Transverse colon (tissue), 4 donors: ENCODE results near the gene GABRA5. TPM values are rescaled to one million over a fixed set of nuclear protein-coding genes. Genes with fewer than 3 reads are reported as not detected.

ENCODE experiments used
- DNase-seq: peaks from one replicate; pipeline ENCODE4 v3.0.0-alpha.2; 2019
- H3K27ac ChIP-seq, 4 donors: fragments of 200-600 bp; sonication (generic); 2 replicates each; pipeline ENCODE4 v1.5.1; 2016 to 2018; ENCODE audit warnings: inconsistent platforms in 4 of 4
- H3K27me3 ChIP-seq: fragments of 200-600 bp; sonication (generic); 2 replicates; pipeline ENCODE4 v1.5.1; 2017; ENCODE audit warnings: inconsistent platforms
- H3K36me3 ChIP-seq, 4 donors: fragments of 200-600 bp; sonication (generic); 2 replicates each; pipeline ENCODE4 v1.5.1; 2017 to 2019; ENCODE audit warnings: inconsistent platforms in 4 of 4
- H3K4me1 ChIP-seq, 4 donors: fragments of 200-600 bp; sonication (generic); 2 replicates each; pipeline ENCODE4 v1.5.1; 2017 to 2020; ENCODE audit warnings: inconsistent platforms in 4 of 4
- H3K4me3 ChIP-seq, 4 donors: fragments of 200-600 bp; sonication (generic); 1 replicate in 1 of 4; 2 replicates in 3 of 4; pipeline versions ENCODE4 v1.5.1 to v1.6.1; 2017 to 2019; ENCODE audit warnings: inconsistent platforms in 4 of 4
- H3K9me3 ChIP-seq, 2 donors: fragments of 200-600 bp; sonication (generic); 2 replicates each; pipeline ENCODE4 v1.5.1; 2017 to 2019; ENCODE audit warnings: inconsistent platforms in 2 of 2
- EP300 ChIP-seq: sonication (generic); formaldehyde crosslinking; IDR thresholded peaks from one replicate; pipeline ENCODE4 v1.6.1; 2017; ENCODE audit warnings: antibody characterized with exemption, low read depth
- POLR2A ChIP-seq: fragments of 450-650 bp; IDR thresholded peaks from one replicate; pipeline ENCODE4 v1.6.1; 2016; ENCODE audit warnings: antibody characterized with exemption, mild to moderate bottlenecking, moderate library complexity
- POLR2AphosphoS5 ChIP-seq, 3 donors: sonication (generic); formaldehyde crosslinking; IDR thresholded peaks; one replicate each; pipeline ENCODE4 v1.6.1; 2016; ENCODE audit warnings: antibody characterized with exemption in 3 of 3
- WGBS, 2 donors: methylation state at CpG; one replicate each; pipeline ENCODE4 v1.1.5; 2018; ENCODE audit warnings: low coverage in 1 of 2; 5-methylcytosine and 5-hydroxymethylcytosine counted together
- in situ Hi-C, 4 donors: fragments of 200-750 bp; cut with MboI; loops; one replicate each; pipeline versions ENCODE4 v1.15.0 to v1.15.1; 2017; ENCODE audit warnings: low sequenced_read_pairs in 3 of 4, low pct_ligation_motif_present in 1 of 4, low pct_unique_long_range_greater_than_20kb in 1 of 4
- intact Hi-C: fragments of 100-400 bp; cut with DNase I; formaldehyde crosslinking; loops from one replicate; pipeline ENCODE4 v1.15.1; 2023; ENCODE audit warnings: low total_unique reads
- total RNA-seq, 4 donors: library from RNA; depleted of rRNA; stranded (reverse); fragments of >200 nt; gene quantifications; one replicate each; pipeline ENCODE4 v1.1.0, GENCODE V29; 2016
- TF ChIP-seq, protein P1 (sequence below), 5 experiments: fragments of 200-600 bp in 3 of 5; fragments of 450-650 bp in 2 of 5; sonication (generic) in 3 of 5; IDR thresholded peaks; 1 replicate in 2 of 5; 2 replicates in 3 of 5; pipeline ENCODE4 v1.5.1; 2016 to 2017; ENCODE audit warnings: antibody characterized with exemption in 5 of 5, inconsistent platforms in 3 of 5, mild to moderate bottlenecking in 2 of 5, moderate library complexity in 1 of 5

Gene GABRA5
- total RNA-seq, 4 donors from 2014 or later = not detected

DNA sequence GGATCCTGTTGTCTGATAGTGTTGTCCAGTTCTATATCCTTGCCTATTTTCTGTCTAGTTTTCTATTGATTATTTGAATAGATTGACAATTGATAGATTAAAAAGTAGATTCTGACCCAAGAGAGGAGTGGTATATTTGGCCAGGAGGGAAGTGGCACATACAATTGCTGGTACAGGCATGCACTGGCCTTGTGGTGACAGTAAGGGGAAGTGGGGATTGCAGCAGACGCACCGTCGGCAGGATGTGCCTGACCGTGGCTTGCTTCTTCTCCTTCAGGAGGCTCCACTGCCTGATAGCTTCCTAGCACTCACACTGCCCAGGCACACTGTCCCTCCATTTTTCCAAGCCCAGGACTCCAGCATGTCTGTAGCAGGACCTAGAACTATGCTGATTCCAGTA lies 114.6 kb downstream of the GABRA5 start:
- in situ Hi-C loops = no loop called here
- H3K4me3 ChIP-seq = no peak overlapping the region
- no peaks in the 10 kb centered on the region for H3K9me3 ChIP-seq
- H3K27me3 ChIP-seq = no peaks in the 10 kb centered on the region
- WGBS, 2 donors = 72% methylated on average over 4 of the region's 4 CpGs; no CpG with 5 or more reads in 1 of the 2 donors
- TF ChIP-seq, protein P1, sequence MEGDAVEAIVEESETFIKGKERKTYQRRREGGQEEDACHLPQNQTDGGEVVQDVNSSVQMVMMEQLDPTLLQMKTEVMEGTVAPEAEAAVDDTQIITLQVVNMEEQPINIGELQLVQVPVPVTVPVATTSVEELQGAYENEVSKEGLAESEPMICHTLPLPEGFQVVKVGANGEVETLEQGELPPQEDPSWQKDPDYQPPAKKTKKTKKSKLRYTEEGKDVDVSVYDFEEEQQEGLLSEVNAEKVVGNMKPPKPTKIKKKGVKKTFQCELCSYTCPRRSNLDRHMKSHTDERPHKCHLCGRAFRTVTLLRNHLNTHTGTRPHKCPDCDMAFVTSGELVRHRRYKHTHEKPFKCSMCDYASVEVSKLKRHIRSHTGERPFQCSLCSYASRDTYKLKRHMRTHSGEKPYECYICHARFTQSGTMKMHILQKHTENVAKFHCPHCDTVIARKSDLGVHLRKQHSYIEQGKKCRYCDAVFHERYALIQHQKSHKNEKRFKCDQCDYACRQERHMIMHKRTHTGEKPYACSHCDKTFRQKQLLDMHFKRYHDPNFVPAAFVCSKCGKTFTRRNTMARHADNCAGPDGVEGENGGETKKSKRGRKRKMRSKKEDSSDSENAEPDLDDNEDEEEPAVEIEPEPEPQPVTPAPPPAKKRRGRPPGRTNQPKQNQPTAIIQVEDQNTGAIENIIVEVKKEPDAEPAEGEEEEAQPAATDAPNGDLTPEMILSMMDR (IDR thresholded peaks at IDR 0.05) = no peak
- no peak for TF ChIP-seq POLR2AphosphoS5 (IDR thresholded peaks at IDR 0.05)
- no peak for TF ChIP-seq EP300
- no peak for TF ChIP-seq POLR2A
- H3K4me1 ChIP-seq = no peaks in the 10 kb centered on the region
- H3K36me3 ChIP-seq = no peaks in the 10 kb centered on the region
- no peak for DNase-seq
- no peak overlapping the region for H3K27ac ChIP-seq
- intact Hi-C loops = no loop called here

DNA sequence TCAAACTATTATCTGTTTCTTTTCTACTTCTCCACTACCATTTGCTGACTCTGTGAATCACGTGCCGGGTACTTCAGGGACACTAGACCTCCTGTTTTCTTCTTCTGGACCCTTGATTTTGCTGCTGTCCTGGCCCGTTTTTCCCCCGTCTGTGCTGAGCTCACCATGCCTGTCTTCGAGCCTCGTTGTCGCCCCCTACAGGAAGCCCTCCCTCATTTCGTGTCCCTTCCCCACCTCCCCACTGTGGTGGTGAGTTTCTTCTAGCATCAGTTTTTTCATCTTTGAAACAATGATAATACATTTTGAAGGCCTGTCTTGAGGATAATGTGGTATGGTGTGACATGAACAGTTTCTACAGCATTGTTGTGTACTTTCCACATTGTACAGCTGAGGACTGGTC lies 117.0 kb downstream of the GABRA5 start:
- intact Hi-C loops = no loop called here

DNA sequence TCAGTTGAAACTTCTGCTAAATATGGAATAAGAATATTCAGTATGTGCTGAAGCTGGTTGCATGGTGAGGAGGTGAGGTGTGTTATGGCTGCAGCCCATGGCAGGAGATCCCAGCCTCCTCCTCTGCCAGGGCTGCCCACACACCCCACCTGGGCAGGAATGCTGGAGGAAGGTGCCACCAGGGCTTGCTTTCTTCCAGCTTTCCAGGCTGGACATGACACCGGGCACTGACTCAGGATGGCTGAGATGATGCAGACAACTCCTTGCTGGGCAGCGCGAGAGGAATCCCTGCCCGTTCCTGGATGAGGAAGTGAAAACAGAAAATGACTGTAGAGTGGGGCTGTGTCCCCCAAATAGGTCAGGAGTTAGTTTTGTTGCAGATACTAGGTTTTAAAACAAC lies 118.2 kb downstream of the GABRA5 start:
- 93 to 97% methylated on average over 4 of the region's 4 CpGs for WGBS, 2 donors
- no peak overlapping the region for H3K27ac ChIP-seq
- no peaks in the 10 kb centered on the region for H3K36me3 ChIP-seq
- H3K9me3 ChIP-seq = peaks cover 0 to 4% of the 10 kb centered on the region in 2 donors
- no peaks in the 10 kb centered on the region for H3K27me3 ChIP-seq
- intact Hi-C loops = no loop called here
- DNase-seq = no peak
- no peak overlapping the region for H3K4me3 ChIP-seq
- in situ Hi-C loops = no loop called here
- no peaks in the 10 kb centered on the region for H3K4me1 ChIP-seq
- TF ChIP-seq POLR2AphosphoS5 (IDR thresholded peaks at IDR 0.05) = no peak

More for the DNA sequence above, 117.0 kb downstream of the GABRA5 start:
- TF ChIP-seq EP300 = no peak
- no peak for TF ChIP-seq POLR2A
- TF ChIP-seq, protein P1 (IDR thresholded peaks at IDR 0.05) = no peak
- no peak for TF ChIP-seq POLR2AphosphoS5 (IDR thresholded peaks at IDR 0.05)
- Histone ChIP-seq H3K4me1 (no peaks in the 10 kb centered on the region), H3K36me3 (no peaks in the 10 kb centered on the region), H3K4me3 (no peak overlapping the region), H3K27ac (no peak overlapping the region), H3K27me3 (no peaks in the 10 kb centered on the region), H3K9me3 (peaks cover 0 to 4% of the 10 kb centered on the region in 2 donors)
- no peak for DNase-seq
- 79 to 100% methylated on average over 2 to 8 of the region's 8 CpGs for WGBS, 2 donors
- in situ Hi-C loops = no loop called here

DNA sequence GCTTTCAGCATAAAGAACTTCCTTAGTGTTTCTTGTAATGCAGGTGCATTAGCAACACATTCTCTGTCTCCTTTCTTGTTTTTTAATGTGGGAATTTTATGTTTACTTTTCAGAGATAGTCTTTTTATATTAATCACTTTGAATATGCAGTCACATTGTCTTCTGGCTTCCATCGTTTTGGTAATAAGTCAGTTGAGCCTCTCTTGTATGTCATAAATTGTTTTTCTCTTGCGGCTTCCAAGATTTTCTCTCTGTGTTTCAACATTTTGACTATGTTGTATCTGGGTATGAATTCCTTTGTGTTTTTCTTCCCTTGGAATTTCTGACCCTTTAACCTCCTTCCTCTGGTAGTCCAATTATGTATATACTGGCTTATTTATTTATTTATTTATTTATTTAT lies 129.4 kb downstream of the GABRA5 start:
- Histone ChIP-seq H3K4me1 (no peaks in the 10 kb centered on the region), H3K36me3 (no peaks in the 10 kb centered on the region), H3K27me3 (no peaks in the 10 kb centered on the region), H3K9me3 (peaks cover 5 to 11% of the 10 kb centered on the region in 2 donors), H3K27ac (no peak overlapping the region), H3K4me3 (no peak overlapping the region)
- WGBS, 2 donors = 77 to 88% methylated on average over 2 of the region's 2 CpGs
- TF ChIP-seq POLR2A (no peak), EP300 (no peak), POLR2AphosphoS5 (IDR thresholded peaks at IDR 0.05) (no peak)
- TF ChIP-seq, protein P1 (IDR thresholded peaks at IDR 0.05) = no peak
- DNase-seq = no peak
- intact Hi-C loops = no loop called here
- in situ Hi-C loops = no loop called here

Other genes starting within 250 kb of the GABRA5 start
- gene GABRB3, start 94.0 kb upstream of the GABRA5 start, total RNA-seq = 1 to 10 TPM in 2 of 4 donors, under 1 TPM in 2; 0.20 to 3.8 (median 1.2) TPM
- gene GABRG3, start 104.1 kb downstream of the GABRA5 start, total RNA-seq = not detected